Astrocyte (in vitro differentiated cells and primary cell): Measurements from ENCODE around the gene PNPLA5.

ENCODE experiments used
- CTCF ChIP-seq: IDR thresholded peaks from 2 replicates; pipeline ENCODE4 v1.5.1; 2011; ENCODE audit warnings: low read depth, mild to moderate bottlenecking, inconsistent platforms, low read length, moderate library complexity; ENCODE audit not compliant: insufficient read depth
- EZH2 ChIP-seq: IDR thresholded peaks from 2 replicates; pipeline ENCODE4 v1.6.1; 2012; ENCODE audit warnings: mild to moderate bottlenecking, low read length, inconsistent platforms; ENCODE audit not compliant: insufficient read depth

GRCh38 chr22:43854786-43855271, 37.0 kb downstream of the PNPLA5 start:
- no peak for TF ChIP-seq CTCF
- TF ChIP-seq EZH2, result no peak
